HG02852 (cell line): ENCODE results near the gene HORMAD2.
"Not testable (repeated sequence)": the region's sequence is repeated elsewhere in the genome, so short reads cannot be mapped to it uniquely, and the experiment has no call there.

Experiments used
- ATAC-seq: cut with Tn5 transposase; IDR thresholded peaks from one replicate; pipeline ENCODE4 v1.9.1; 2021; ENCODE audit warnings: mild to moderate bottlenecking, moderate library complexity; ENCODE audit not compliant: unreplicated experiment

The HORMAD2 gene

DNA sequence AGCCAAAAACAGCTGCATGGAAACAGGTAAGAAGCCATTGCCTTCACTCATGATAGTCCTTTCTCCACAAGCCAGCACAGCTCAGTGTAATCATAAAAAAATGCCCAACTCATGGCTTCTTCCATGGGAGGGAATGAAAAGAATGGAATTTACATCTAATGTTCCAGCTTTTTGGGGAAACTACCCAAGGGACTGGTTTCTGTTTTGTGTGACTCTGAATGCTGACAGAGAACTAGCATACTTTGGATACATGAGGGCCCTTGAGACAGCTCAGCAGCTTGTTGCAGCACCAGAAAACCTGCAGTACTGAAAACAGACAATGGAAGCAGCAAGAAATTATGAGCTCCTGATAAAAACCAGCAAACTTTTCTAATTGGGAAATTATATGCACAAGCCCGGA, 24.2 kb upstream of the HORMAD2 start:
- ATAC-seq = no peak

DNA sequence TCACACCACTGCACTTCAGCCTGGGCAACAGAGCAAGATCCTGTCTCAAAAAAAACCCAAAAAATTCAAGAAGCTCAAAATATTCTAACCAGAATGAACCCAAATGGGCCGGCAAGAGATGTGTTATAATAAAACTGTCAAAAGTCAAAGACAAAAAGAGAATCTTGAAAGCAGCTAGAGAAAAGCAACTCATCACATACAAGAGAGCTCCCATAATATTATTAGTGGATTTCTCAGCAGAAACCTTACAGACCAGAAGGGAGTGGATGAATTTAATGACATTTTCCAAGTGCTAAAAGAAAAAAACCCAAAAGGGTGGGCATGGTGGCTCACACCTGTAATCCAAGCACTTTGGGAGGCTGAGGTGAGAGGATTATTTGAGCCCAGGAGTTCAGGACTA, 22.9 kb upstream of the HORMAD2 start:
- no peak for ATAC-seq

DNA sequence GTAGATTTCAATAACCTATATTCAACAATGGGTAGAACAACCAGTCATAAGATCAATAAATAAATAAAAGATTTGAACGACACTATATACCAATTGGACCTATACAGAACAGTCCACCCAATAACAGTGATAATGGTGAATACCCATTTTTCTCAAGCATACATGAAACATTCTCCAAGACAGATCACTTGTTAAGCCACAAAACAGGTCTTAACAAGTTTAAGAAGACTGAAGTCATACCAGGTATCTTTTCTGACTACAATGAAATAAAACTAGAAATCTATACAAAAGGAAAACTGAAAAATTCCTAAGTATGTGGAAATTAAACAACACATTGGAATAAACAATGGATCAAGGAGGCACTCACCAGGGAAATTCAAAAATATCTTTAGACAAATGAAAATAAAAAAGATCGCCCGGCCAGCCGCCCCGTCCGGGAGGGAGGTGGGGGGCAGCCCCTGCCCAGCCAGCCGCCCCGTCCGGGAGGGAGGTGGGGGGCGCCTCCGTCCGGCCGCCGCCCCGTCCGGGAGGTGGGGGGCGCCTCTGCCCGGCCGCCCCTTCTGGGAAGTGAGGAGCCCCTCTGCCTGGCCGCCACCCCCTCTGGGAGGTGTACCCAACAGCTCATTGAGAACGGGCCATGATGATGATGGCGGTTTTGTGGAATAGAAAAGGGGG, 20.8 kb upstream of the HORMAD2 start:
- not testable (repeated sequence) for ATAC-seq

DNA sequence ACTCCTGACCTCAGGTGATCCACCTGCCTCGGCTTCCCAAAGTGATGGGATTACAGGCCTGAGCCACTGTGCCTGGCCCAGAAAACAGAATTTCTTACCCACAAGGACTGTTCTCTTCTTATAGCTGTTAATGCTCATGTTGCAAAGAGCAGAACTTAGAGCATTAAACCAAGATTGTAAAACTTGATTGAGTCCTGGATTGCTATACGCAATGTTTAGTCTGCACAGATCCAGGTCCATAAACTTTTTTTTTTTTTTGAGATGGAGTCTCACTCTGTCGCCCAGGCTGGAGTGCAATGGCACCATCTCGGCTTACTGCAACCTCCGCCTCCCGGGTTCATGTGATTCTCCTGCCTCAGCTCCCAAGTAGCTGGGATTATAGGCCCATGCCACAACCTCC, 19.2 kb upstream of the HORMAD2 start:
- ATAC-seq = not testable (repeated sequence)

DNA sequence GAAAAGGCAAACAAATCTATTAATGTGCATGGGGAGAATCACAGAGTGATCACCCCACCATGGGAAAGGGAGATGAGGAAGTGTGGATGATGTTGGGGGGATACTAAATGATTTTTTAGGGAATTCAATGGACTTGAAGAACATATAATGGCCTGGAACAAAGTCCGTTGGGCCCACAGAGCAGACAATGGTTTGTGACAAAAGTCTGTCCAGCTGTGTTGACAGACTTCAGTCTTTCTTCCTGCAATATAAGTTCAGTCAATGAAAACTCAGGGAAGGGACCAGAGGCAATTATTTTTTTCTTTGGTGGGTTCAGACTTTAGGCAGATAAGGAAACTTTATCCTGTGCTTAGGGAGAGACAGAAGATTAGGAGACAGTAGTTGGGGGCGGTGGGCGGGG, 18.0 kb upstream of the HORMAD2 start:
- no peak for ATAC-seq

DNA sequence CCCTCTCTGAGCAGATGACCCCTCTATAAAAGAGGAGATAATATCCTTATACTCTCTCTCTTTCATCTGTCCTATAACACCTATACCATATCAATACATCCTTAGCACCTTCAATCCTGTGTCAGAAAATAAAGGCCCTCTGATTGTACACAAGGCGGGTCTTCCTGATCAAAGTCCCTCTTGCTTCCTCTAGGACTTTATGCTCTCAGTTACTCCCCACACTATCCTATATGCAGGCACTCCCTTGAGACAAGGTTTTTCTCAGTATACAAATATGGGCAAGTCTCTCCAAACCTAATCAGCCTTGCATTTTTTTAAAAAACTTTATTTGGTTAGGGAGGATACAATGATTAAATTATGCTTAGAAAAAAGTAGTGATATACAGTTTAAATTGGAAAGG, 17.3 kb upstream of the HORMAD2 start:
- no peak for ATAC-seq

DNA sequence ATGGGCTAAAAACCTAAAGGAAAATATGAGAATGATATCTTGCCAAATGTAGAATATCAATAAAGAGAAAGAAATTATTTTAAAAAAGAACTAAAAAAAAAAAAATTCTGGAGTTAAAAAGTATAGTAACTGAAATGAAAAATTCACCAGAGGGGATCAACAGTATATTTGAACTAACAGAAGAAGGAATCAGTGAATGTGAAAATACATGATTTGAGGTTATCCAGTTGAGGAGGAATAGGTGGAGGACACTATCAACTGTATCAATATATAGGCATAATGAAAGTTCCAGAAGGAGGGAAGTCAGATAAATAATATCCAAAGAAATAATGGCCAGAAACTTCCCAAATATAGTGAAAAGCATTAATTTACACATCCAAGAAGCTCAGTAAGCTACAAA, 16.1 kb upstream of the HORMAD2 start:
- no peak for ATAC-seq

DNA sequence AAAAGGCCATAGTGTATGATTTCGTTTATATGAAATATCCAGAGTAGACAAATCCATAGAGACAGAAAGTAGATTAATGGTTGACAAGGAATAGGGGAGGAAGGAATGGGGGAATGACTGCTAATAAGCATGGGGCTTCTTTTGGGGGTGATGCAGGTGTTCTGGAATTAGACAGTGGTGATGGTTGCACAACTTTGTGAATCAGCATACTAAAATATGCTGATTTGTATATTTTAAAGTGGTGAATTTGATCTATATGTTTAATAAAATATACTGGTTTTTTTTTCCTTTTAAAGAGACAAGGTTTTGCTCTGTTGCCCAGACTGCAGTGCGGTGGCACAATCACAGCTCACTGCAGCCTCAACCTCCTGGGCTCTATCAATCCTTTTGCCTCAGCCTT, 6.5 kb upstream of the HORMAD2 start:
- ATAC-seq = no peak

DNA sequence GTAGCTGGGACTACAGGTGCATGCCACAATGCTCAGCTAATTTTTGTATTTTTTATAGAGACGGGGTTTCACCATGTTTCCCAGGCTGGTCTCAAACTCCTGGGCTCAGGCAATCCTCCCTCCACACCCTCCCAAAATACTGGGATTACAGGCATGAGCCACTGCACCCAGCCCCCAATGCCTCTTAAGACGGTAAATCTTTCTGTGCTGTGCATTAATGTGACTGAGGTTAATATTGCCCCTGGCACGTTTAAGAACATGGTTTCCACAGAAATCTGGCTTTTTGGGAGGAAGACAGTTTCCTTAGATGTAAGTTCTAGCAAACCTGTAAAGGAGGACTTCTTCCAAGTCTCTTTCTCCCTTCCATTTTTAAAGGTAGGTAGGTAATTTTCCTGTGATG, 6.1 kb upstream of the HORMAD2 start:
- no peak for ATAC-seq

DNA sequence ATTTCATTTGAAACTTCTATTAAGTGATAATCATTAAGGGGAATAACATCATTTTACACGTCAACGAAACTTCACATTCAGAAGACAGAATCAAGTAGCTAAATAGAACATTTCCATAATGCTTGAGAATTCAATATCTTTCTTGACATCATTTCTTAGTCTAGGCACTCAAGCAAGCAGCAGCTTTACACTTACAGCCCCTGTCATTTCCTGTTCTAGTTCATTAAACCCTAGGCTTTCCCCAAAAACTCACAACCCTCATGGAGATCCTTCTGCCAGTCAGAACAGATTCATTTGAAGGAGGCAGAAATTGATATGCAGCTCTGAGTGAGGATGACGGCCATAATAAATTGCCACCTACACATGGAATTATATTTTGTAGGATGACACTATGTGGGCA, 5.3 kb upstream of the HORMAD2 start:
- no peak for ATAC-seq

DNA sequence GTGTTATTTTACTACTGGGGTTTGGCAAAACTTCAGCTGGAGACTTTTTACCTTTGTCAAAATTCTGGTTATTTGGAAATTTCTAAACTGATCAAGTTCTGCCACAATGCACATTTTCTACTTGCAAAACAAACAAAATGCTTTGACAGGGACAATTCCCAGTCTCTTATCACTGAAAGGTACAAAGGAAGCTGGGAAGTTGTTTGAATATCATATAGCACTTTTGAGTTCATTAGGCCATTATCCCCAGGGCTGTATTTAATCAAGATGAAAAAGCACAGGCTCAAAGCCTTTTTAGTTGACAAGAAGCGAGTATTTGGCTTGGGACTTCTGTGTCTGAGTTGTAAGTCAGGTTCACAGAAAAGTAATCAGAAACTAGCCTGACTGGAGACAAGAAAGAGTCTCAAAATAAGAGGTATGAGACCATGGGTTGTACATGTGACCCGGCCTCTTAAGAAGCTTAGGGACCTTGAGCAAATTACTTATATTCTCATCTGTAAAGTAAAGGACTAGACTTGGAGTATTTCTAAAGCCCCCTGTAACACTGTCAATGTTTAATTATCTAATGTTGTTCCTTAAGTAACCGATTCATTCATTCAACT, 2.9 kb upstream of the HORMAD2 start:
- ATAC-seq = no peak

DNA sequence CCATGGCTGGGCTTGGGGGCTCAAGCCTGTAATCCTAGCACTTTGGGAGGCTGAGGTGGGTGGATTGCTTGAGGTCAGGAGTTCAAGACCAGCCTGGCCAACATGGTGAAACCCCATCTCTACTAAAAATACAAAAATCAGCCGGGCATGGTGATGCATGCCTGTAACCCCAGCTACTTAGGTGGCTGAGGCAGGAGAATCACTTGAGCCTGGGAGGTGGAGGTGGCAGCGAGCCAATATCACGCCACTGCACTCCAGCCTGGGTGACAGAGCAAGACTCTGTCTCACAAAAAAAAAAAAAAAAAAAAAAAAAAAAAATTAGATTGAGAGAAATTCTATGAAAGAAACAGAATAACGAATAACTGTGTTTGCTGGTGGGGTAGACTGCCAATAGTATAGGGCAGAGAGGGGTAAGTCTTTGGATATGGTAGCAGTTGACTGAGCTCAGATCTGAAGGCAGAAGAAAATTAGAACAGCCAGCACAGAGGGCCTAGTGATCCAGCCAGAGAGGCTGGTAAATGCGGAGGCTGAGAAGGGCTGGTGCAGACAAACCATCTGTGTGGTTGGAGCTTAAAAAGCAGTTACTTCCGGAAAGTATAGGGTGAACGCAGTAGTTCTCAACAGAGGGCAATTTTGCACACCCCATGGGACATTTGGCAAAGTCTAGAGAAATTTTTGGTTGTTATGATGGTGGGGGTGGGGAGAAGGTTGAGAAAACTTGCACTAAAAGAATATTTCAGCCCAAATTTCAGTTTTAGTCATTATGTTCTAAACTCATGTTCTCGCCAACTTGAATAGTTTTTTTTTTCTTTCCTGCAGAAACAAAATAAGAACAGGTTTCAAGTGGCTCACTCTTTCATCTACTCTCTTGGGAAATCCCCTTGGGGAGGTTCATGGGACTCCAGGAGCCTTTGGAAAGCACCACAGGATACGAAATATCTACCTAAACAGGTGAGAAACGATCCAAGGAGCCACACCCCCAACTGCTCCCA, 1.6 kb upstream of the HORMAD2 start:
- no peak for ATAC-seq

DNA sequence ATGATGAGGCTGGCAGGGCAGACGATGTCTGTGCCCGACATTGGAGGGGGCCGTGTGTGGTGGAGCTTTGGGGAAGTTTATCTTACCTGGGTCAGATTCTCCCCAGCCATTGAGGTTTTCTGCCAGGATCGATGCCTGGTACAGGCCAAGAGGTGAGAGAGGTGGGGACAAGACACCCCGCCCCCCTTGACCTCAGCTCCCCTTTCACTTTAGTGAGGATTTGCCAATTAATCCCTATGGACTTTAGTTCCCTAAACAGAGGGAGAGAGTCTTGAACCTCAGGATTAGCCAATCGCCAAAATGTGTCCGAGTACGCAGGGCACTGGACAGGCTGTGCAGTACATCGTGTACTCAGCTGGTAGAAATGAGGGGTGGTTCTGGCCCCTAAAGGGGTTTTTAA, 541 bp downstream of the HORMAD2 start:
- no peak for ATAC-seq

DNA sequence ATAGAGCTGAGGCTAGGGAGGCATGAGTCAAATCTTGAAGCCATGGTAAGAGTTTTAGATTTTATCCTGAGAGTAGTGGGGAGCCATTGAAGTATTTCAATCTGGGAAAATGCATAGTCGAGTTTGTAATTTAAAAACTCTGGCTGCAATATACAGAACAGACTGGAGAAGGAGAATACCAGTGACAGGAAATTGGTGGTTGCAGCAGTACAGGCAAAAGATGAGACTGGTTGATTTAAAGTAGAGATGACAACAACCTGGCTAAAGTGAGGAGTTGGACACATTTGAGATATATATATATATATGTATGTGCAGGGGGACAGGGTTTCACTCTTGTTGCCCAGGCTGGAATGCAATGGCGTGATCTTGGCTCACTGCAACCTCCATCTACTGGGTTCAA, 6.2 kb downstream of the HORMAD2 start:
- ATAC-seq = no peak

DNA sequence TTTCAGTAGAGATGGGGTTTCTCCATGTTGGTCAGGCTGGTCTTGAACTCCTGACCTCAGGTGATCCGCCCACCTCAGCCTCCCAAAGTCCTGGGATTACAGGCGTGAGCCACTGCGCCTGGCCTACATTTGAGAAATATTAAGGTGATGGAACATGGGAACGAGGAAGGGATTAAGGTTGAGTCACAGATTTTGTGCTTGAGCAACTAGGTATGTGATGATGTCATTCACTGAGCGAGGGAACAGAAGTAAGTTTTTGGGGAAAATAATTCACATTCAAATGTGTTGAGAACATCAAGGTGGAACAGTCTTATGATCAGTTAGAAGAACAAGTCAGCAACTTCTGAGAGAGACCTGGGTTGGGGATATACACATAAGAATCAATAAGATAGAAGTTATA, 6.8 kb downstream of the HORMAD2 start:
- ATAC-seq = not testable (repeated sequence)

DNA sequence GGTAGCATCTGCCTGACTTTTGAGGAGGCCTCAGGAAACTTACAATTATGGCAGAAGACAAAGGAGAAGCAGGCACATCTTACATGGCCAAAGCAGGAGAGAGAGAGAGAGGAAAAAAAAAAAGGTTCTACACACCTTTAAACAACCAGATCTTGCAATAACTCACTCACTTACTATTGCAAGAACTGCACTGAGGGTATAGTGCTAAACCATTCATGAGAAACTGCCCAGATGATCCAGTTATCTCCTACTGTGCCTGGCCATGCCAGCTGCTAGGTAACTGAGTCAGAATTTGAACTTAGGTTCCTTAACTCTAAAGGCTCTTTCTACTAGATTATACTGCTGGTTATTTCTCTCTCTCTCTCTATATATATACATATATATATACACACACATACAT, 7.3 kb downstream of the HORMAD2 start:
- no peak for ATAC-seq

DNA sequence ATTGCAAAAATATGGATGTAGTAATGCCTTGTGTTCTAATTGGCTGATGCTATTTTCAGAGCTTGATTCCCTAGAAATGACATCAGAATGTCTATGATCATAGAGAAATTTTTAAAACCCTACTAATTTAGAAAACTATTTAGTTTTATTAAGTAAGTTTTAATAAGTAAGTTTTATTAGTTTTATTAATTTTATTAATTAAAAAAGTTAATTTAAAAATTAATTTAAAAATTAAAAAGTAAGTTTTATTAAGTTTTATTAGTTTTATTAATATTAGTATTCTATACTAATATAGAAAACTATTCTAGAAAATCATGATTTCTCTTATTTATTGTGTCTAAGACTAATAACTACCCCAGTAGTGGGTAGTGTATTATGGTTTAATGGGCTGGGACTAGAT, 8.2 kb downstream of the HORMAD2 start:
- ATAC-seq = no peak

DNA sequence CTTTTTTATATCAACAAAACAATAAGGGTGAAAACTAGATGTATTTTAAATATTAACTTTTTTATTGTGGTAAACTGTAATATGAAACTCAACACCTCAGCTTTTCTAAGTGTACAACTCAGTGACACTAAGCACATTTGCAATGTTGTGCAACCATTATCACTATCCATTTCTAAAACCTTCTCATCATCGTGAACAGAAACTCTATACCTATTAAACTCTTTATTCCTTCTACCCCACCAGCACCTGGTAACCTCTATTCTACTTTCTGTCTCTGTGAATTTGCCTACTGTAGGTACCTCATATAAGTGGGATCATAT, 9.4 kb downstream of the HORMAD2 start:
- no peak for ATAC-seq

DNA sequence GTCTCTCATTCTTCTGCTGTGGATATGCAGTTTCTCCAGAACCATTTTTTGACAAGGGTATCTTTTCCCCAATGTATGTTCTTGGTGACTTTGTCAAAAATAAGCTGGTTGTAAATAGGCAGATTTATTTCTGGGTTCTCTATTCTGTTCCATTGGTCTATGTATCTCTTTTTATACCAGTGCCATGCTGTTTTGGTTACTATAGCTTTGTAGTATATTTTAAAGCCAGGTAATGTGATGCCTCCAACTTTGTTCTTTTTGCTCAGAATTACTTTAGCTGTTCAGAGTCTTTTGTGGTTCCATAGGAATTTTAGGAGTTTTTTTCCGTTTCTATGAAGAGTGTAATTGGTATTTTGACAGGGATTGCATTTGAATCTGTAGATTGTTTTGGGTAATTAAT, 12.4 kb downstream of the HORMAD2 start:
- ATAC-seq = no peak

DNA sequence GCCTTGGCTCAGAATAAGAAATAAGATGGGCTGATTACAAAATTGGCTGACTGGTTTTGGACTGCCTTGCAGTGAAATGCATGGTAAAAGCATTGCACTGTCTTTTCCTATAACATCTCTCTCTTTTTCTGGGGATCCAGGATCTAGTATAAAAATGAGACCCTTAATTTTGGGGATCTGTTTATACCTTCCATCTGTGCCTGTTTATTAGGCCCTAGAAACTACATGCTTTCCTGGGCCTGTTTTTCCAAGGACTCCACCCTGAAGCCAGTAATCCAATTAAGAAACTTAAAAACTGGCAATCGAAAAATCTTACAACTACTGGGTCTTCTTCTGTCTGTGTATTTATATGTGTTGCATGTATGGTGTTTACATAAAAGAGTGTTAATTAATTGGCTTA, 14.5 kb downstream of the HORMAD2 start:
- no peak for ATAC-seq

DNA sequence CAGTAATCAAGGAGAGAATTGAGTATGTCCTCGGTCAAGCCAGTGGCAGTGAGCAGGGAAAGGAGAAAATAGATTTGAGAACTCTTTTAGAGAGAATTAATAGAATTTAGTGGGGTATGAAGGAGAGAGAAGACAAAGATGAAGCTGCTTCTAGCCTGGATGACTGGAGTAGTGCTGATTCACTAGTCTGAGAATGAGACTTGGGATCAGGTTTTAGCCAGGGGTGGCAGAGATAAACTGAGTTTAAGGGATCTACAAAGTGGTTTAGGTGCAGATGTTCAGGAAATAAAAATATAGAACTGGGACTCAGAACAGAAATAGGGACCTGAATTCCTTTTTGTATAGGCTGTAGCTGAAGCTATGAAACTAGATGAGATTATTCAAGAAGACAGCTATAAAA, 17.6 kb downstream of the HORMAD2 start:
- no peak for ATAC-seq

DNA sequence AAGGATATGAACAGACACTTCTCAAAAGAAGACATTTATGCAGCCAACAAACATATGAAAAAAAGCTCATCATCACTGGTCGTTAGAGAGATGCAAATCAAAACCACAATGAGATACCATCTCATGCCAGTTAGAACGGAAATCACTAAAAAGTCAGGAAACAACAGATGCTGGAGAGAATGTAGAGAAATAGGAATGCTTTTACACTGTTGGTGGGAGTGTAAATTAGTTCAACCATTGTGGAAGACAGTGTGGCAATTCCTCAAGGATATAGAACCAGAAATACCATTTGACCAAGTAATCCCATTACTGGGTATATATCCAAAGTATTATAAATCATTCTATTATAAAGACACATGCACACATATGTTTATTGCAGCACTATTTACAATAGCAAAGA, 20.5 kb downstream of the HORMAD2 start:
- ATAC-seq = not testable (repeated sequence)
